ENCODE data around the gene DCBLD1. TPM values are rescaled to one million over a fixed set of nuclear protein-coding genes. Genes with fewer than 3 reads are reported as not detected.

The DCBLD1 gene
- total RNA-seq, 1 donor from 2014 or later, result 3.8 TPM

Other genes with a start within 250 kb of the DCBLD1 start
- gene VGLL2, start 217.1 kb upstream of the DCBLD1 start, total RNA-seq, result not detected in 2 replicates
- not detected in 2 replicates for gene ROS1, start 56.7 kb upstream of the DCBLD1 start, total RNA-seq
- gene GOPC, start 119.8 kb downstream of the DCBLD1 start, total RNA-seq, result 24.2 and 26.7 TPM in 2 replicates
- gene NUS1, start 192.8 kb downstream of the DCBLD1 start, total RNA-seq, result 39.6 and 41.2 TPM in 2 replicates